ENCODE measurements around the gene ODF2L. TPM values are rescaled to one million over a fixed set of nuclear protein-coding genes. Genes with fewer than 3 reads are reported as not detected.

ODF2L gene
- 58.8 and 58.9 TPM in 2 replicates for total RNA-seq
- 32.4 and 36.7 TPM in 2 replicates for polyA plus RNA-seq

- no peaks in the 10 kb centered on the region for H3K9me3 ChIP-seq (ENCODE audit: low read depth)
- TF ChIP-seq EZH2 (IDR thresholded peaks at IDR 0.05; ENCODE audit: borderline replicate concordance) (no peak), EZH2phosphoT487 (IDR thresholded peaks at IDR 0.05; ENCODE audit: low read depth, severe bottlenecking, unreplicated experiment) (no peak), CTCF (IDR thresholded peaks at IDR 0.05; ENCODE audit: poor library complexity) (no peak)
- no peaks in the 10 kb centered on the region for H4K20me1 ChIP-seq (ENCODE audit: insufficient read depth, poor library complexity, severe bottlenecking)
- peak within 1 kb of the TSS; percentile 79 for H3K4me3 ChIP-seq
- H3K4me1 ChIP-seq (ENCODE audit: insufficient read depth), result no peaks in the 10 kb centered on the region
- peak within 1 kb of the TSS; percentile 59 for H2AFZ ChIP-seq
- peaks cover 47% of the 10 kb centered on the region for H3K79me2 ChIP-seq
- H3K27ac ChIP-seq, result peak within 1 kb of the TSS; percentile 59
- under 1% methylated on average over 42 of the region's 56 CpGs for WGBS (ENCODE audit: low lambda C conversion rate, missing lambda C conversion rate)
- peak; percentile 91 for DNase-seq (ENCODE audit: low spot score)
- H3K27me3 ChIP-seq, result no peaks in the 10 kb centered on the region
- H3K36me3 ChIP-seq (replicated peaks; ENCODE audit: insufficient read depth, low read depth), result no peaks in the 10 kb centered on the region
- H3K9me2 ChIP-seq (replicated peaks; ENCODE audit: insufficient read depth), result no peaks in the 10 kb centered on the region
- peak within 1 kb of the TSS; percentile 73 for H3K4me2 ChIP-seq
Observed at GRCh38 chr1:86395751-86396497, at the start of gene ODF2L. TSS of gene ODF2L (minus strand) at chr1:86396323. CDS start at chr1:86387027, 9,296 bp downstream.

GRCh38 chr1:86445919-86446318, 49.8 kb upstream of the ODF2L start:
- H4K20me1 ChIP-seq (ENCODE audit: insufficient read depth, poor library complexity, severe bottlenecking), result no peaks in the 10 kb centered on the region
- DNase-seq (ENCODE audit: low spot score), result no peak
- no peaks in the 10 kb centered on the region for H3K9me2 ChIP-seq (replicated peaks; ENCODE audit: insufficient read depth)
- 100% methylated on average over 1 of the region's 1 CpG for WGBS (ENCODE audit: low lambda C conversion rate, missing lambda C conversion rate)
- no peak overlapping the region for H3K27ac ChIP-seq
- H3K27me3 ChIP-seq, result no peaks in the 10 kb centered on the region
- no peak for TF ChIP-seq EZH2phosphoT487 (IDR thresholded peaks at IDR 0.05; ENCODE audit: low read depth, severe bottlenecking, unreplicated experiment)
- TF ChIP-seq CTCF (IDR thresholded peaks at IDR 0.05; ENCODE audit: poor library complexity), result no peak
- TF ChIP-seq EZH2 (IDR thresholded peaks at IDR 0.05; ENCODE audit: borderline replicate concordance), result no peak
- H3K36me3 ChIP-seq (replicated peaks; ENCODE audit: insufficient read depth, low read depth), result no peaks in the 10 kb centered on the region
- no peaks in the 10 kb centered on the region for H3K9me3 ChIP-seq (ENCODE audit: low read depth)
- H3K79me2 ChIP-seq, result no peaks in the 10 kb centered on the region
- H3K4me1 ChIP-seq (ENCODE audit: insufficient read depth), result no peaks in the 10 kb centered on the region
- H2AFZ ChIP-seq, result no peak overlapping the region
- H3K4me3 ChIP-seq, result no peak overlapping the region
- H3K4me2 ChIP-seq, result no peak overlapping the region

GRCh38 chr1:86441997-86442396, 45.9 kb upstream of the ODF2L start:
- H4K20me1 ChIP-seq (ENCODE audit: insufficient read depth, poor library complexity, severe bottlenecking), result no peaks in the 10 kb centered on the region
- no peak for DNase-seq (ENCODE audit: low spot score)
- no peaks in the 10 kb centered on the region for H3K79me2 ChIP-seq
- no peaks in the 10 kb centered on the region for H3K4me1 ChIP-seq (ENCODE audit: insufficient read depth)
- WGBS (ENCODE audit: low lambda C conversion rate, missing lambda C conversion rate), result 85% methylated on average over 1 of the region's 1 CpG
- no peak for TF ChIP-seq EZH2phosphoT487 (IDR thresholded peaks at IDR 0.05; ENCODE audit: low read depth, severe bottlenecking, unreplicated experiment)
- TF ChIP-seq CTCF (IDR thresholded peaks at IDR 0.05; ENCODE audit: poor library complexity), result no peak
- no peak for TF ChIP-seq EZH2 (IDR thresholded peaks at IDR 0.05; ENCODE audit: borderline replicate concordance)
- H2AFZ ChIP-seq, result no peak overlapping the region
- no peak overlapping the region for H3K4me2 ChIP-seq
- H3K9me3 ChIP-seq (ENCODE audit: low read depth), result no peaks in the 10 kb centered on the region
- H3K27me3 ChIP-seq, result peaks cover 8% of the 10 kb centered on the region
- H3K36me3 ChIP-seq (replicated peaks; ENCODE audit: insufficient read depth, low read depth), result no peaks in the 10 kb centered on the region
- H3K4me3 ChIP-seq, result no peak overlapping the region
- no peaks in the 10 kb centered on the region for H3K9me2 ChIP-seq (replicated peaks; ENCODE audit: insufficient read depth)
- H3K27ac ChIP-seq, result no peak overlapping the region
